ENCODE measurements around the gene UBE2D4.

GRCh38 chr7:43977525-43977924 is 51.3 kb downstream of the UBE2D4 start:
- TF ChIP-seq EP300 (IDR thresholded peaks at IDR 0.05) (no peak), CTCF (IDR thresholded peaks at IDR 0.05) (no peak)
